ENCODE results near the gene CTU1. TPM values are rescaled to one million over a fixed set of nuclear protein-coding genes. Genes with fewer than 3 reads are reported as not detected.

Gene CTU1
- total and polyA plus RNA-seq, 2 of the 4 experiments (the other 2 are of a cell fraction): 2.0 to 3.3 TPM

DNA sequence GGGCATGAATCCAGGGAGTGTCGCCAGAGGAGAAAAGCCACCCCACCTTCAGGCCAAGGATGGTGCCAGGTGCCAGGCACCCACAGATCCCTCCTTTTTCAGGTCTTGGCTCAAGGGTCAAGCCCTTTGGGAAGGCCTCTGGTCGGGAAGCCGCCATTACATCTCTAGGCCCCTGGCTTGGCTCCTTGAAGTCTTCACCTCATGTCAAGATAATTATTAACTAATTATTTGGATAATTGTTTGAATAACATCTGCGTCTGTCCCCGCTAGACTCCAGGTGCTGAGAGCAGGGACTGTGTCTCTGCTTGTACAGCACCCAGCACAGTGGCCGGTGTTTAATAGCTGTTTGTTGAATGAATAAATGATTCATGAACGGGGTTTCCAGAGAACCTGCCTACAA, 44.5 kb downstream of the CTU1 start:
- Histone ChIP-seq H2AK9ac (replicated peaks; ENCODE audit: low read depth, low read length, poor library complexity) (no peak overlapping the region), H3K27me3 (ENCODE audit: control insufficient read depth, insufficient read depth, low read length) (no peaks in the 10 kb centered on the region), H3K9ac (ENCODE audit: low read depth, low read length) (no peak overlapping the region), H2AFZ (replicated peaks; ENCODE audit: low read length, poor library complexity) (no peak overlapping the region), H2AK5ac (ENCODE audit: low read depth, low read length) (no peak overlapping the region), H4K5ac (ENCODE audit: low read depth, low read length) (no peak overlapping the region), H3K27ac (ENCODE audit: insufficient read depth, low read length) (no peak overlapping the region), H3K14ac (replicated peaks; ENCODE audit: low read depth, low read length) (no peak overlapping the region), H3K56ac (ENCODE audit: extremely low read depth, insufficient read depth, low read length) (no peak overlapping the region), H4K20me1 (ENCODE audit: insufficient read depth, low read length) (no peaks in the 10 kb centered on the region), H2BK20ac (ENCODE audit: low read depth, low read length) (no peak overlapping the region), H2BK5ac (ENCODE audit: low read depth, low read length, poor library complexity, severe bottlenecking) (no peak overlapping the region), H3K4me2 (ENCODE audit: low read depth, low read length) (no peak overlapping the region), H3K4me1 (ENCODE audit: control insufficient read depth, insufficient read depth, low read length) (no peaks in the 10 kb centered on the region), H3K79me1 (ENCODE audit: low read depth in 1 of 2, low read length in 2 of 2) (no peaks in the 10 kb centered on the region), H3K4ac (ENCODE audit: low read depth, low read length) (no peak overlapping the region), H2BK15ac (ENCODE audit: low read depth, low read length) (no peak overlapping the region), H3K9me3 (ENCODE audit: control insufficient read depth, insufficient read depth, low read length) (peaks cover 2% of the 10 kb centered on the region; the same call in 1 of the 2 replicates), H3K9me1 (ENCODE audit: insufficient read depth, low read length) (no peaks in the 10 kb centered on the region), H3K4me3 (ENCODE audit: insufficient read depth, low read depth, low read length) (no peak overlapping the region), H3K36me3 (ENCODE audit: control insufficient read depth, insufficient read depth, low read length) (no peaks in the 10 kb centered on the region), H4K91ac (ENCODE audit: insufficient read depth, low read depth, low read length) (no peak overlapping the region), H2BK120ac (ENCODE audit: low read depth, low read length) (no peak overlapping the region), H4K8ac (ENCODE audit: low read depth in 2 of 2, low read length in 2 of 2) (no peak overlapping the region), H3K23ac (ENCODE audit: low read depth, low read length) (no peak overlapping the region), H3K18ac (ENCODE audit: low read depth, low read length) (no peak overlapping the region)
- intact Hi-C loops (cut with micrococcal nuclease): no loop called here
- DNase-seq (no peak), ATAC-seq (ENCODE audit: low read depth) (no peak)
- POLR2A ChIA-PET (ENCODE audit: unreplicated experiment): no interaction called here
- no TSS peak for BruUV-seq (replicated peaks)
- TF ChIP-seq RFX5 (IDR thresholded peaks at IDR 0.05; ENCODE audit: low read depth, low read length) (no peak), BHLHE40 (IDR thresholded peaks at IDR 0.05; ENCODE audit: low read depth, low read length) (no peak), RCOR1 (IDR thresholded peaks at IDR 0.05; ENCODE audit: insufficient replicate concordance, low read length) (no peak), MAZ (IDR thresholded peaks at IDR 0.05; ENCODE audit: borderline replicate concordance, low read depth, low read length) (no peak), MAFK (IDR thresholded peaks at IDR 0.05; ENCODE audit: low read depth, low read length) (no peak), FOS (IDR thresholded peaks at IDR 0.05; ENCODE audit: low read depth, low read length) (no peak), SMC3 (IDR thresholded peaks at IDR 0.05; ENCODE audit: low read depth, low read length) (no peak), NFE2L2 (IDR thresholded peaks at IDR 0.05; ENCODE audit: low read depth, low read length) (no peak), CTCF (conservative IDR thresholded peaks at IDR 0.05; ENCODE audit: low read depth, low read length) (no peak), MXI1 (IDR thresholded peaks at IDR 0.05; ENCODE audit: borderline replicate concordance, low read depth, low read length) (no peak), RAD21 (IDR thresholded peaks at IDR 0.05; ENCODE audit: low read length) (no peak), CEBPB (IDR thresholded peaks at IDR 0.05; ENCODE audit: low read depth, low read length) (no peak), CHD1 (IDR thresholded peaks at IDR 0.05; ENCODE audit: low read depth, low read length) (no peak), POLR2A (IDR thresholded peaks at IDR 0.05; ENCODE audit: low read depth, low read length) (no peak)
- TF ChIP-seq, protein P1, sequence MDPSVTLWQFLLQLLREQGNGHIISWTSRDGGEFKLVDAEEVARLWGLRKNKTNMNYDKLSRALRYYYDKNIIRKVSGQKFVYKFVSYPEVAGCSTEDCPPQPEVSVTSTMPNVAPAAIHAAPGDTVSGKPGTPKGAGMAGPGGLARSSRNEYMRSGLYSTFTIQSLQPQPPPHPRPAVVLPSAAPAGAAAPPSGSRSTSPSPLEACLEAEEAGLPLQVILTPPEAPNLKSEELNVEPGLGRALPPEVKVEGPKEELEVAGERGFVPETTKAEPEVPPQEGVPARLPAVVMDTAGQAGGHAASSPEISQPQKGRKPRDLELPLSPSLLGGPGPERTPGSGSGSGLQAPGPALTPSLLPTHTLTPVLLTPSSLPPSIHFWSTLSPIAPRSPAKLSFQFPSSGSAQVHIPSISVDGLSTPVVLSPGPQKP (IDR thresholded peaks at IDR 0.05; ENCODE audit: borderline replicate concordance, low read depth, low read length): no peak
- TF ChIP-seq, protein P2, sequence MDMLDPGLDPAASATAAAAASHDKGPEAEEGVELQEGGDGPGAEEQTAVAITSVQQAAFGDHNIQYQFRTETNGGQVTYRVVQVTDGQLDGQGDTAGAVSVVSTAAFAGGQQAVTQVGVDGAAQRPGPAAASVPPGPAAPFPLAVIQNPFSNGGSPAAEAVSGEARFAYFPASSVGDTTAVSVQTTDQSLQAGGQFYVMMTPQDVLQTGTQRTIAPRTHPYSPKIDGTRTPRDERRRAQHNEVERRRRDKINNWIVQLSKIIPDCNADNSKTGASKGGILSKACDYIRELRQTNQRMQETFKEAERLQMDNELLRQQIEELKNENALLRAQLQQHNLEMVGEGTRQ (IDR thresholded peaks at IDR 0.05; ENCODE audit: low read depth, low read length): no peak
- in situ Hi-C loops (cut with MboI; ENCODE audit: low sequenced_read_pairs): no loop called here
- WGBS, 2 experiments (ENCODE audit: extremely low coverage in 2 of 2, insufficient read length in 1 of 2): 71% methylated on average over 1 of the region's 7 CpGs; no CpG with 5 or more reads in 1 of the 2 experiments
- CTCF ChIA-PET: no interaction called here
- dilution Hi-C loops (cut with HindIII; ENCODE audit: low sequenced_read_pairs, unreplicated experiment): no loop called here

Measured in IMR-90 (cell line).